ENCODE measurements around the gene CCDC182.

- TF ChIP-seq SUZ12 (IDR thresholded peaks at IDR 0.05; ENCODE audit: low read depth, low read length) (no peak), SP2 (CRISPR knock-in tag; IDR thresholded peaks at IDR 0.05) (no peak), SRSF4 (IDR thresholded peaks at IDR 0.05; ENCODE audit: low read depth, low read length, poor library complexity, severe bottlenecking) (no peak), HMG20A (CRISPR knock-in tag; IDR thresholded peaks at IDR 0.05; ENCODE audit: borderline replicate concordance) (no peak), TCF12 (IDR thresholded peaks at IDR 0.05) (no peak), TCF12 (CRISPR knock-in tag; IDR thresholded peaks at IDR 0.05) (no peak), RAD21 (CRISPR knock-in tag; IDR thresholded peaks at IDR 0.05) (no peak), TBP (CRISPR knock-in tag; IDR thresholded peaks at IDR 0.05) (no peak), ZC3H4 (CRISPR knock-in tag; IDR thresholded peaks at IDR 0.05; ENCODE audit: borderline replicate concordance) (no peak), RFX5 (IDR thresholded peaks at IDR 0.05; ENCODE audit: low read depth, low read length) (no peak), POLR2A (IDR thresholded peaks at IDR 0.05; ENCODE audit: insufficient read depth in 1 of 2, low read depth in 2 of 2, low read length in 2 of 2) (no peak), NR2F6 (IDR thresholded peaks at IDR 0.05) (no peak), NR2F6 (CRISPR knock-in tag; IDR thresholded peaks at IDR 0.05) (no peak), PREB (CRISPR knock-in tag; IDR thresholded peaks at IDR 0.05) (no peak), U2AF1 (optimal IDR thresholded peaks at IDR 0.05; ENCODE audit: low read depth, low read length) (no peak), YY1 (IDR thresholded peaks at IDR 0.05; ENCODE audit: insufficient read depth, insufficient replicate concordance, low read depth, low read length) (no peak)
Measured at GRCh38 chr17:57699751-57700219, 45.3 kb downstream of the CCDC182 start.

Data from HepG2 (cell line).